Muscle of back (tissue), 13 donors: ENCODE results near the gene LRP2. TPM values are rescaled to one million over a fixed set of nuclear protein-coding genes. Genes with fewer than 3 reads are reported as not detected.
"Not testable (repeated sequence)": the region's sequence is repeated elsewhere in the genome, so short reads cannot be mapped to it uniquely, and the experiment has no call there.

ENCODE experiments used
- DNase-seq, 3 donors: peaks; one replicate each; pipeline versions ENCODE4 v3.0.0 to v3.0.0-alpha.2; 2013
- long read RNA-seq, 9 donors: transcript quantifications; one replicate each; lab custom pipeline, GENCODE V29; 2026
- polyA plus RNA-seq, 10 donors: library from polyadenylated mRNA; unstranded; fragments of 120-200 nt; gene quantifications; one replicate each; pipeline ENCODE4 v1.2.1, GENCODE V29; 2013; ENCODE audit not compliant: insufficient read length in 10 of 10

Gene LRP2
- polyA plus RNA-seq = under 1 TPM; 0.03 to 0.84 (median 0.13) TPM
- long read RNA-seq, donor 1 = 0 reads
- long read RNA-seq, donor 2 = 0 reads
- long read RNA-seq, donor 3 = 0 reads
- long read RNA-seq, donor 4 = 0 reads
- long read RNA-seq, donor 5 = 0 reads
- long read RNA-seq, donor 6 = 0 reads
- long read RNA-seq, donor 7 = 0 reads
- long read RNA-seq, donor 8 = 0 reads
- long read RNA-seq, donor 9 = 0 reads

GRCh38 chr2:169362118-169362893, at the start of gene LRP2:
LRP2 (minus strand) TSS chr2:169362534; CDS start chr2:169362399, 135 bp downstream.
- peak in 1 of 3 donors; percentile 59 for DNase-seq

- no peak for DNase-seq
Measured at GRCh38 chr2:169406891-169407290, 44.6 kb upstream of the LRP2 start.

GRCh38 chr2:169399491-169399890, 37.2 kb upstream of the LRP2 start:
- not testable (repeated sequence) for DNase-seq

DNA sequence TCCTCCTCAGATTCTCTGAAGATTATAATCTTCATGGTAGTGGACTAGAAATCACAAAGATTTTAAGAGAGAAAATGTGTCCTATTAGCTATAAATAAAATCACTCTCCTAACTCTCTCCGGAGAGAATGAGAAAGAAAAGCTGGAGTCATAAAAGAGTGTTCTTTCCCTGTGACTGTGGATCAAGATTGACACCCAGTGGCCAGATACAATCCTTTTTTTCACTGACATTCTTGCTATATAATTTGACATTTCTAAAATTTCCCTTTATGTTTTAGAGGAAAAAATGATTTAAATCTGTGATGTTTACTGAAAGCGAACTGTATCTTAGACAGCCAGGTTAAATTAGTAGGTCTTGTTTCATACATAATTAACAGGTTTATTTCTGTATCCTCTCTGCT, 35.4 kb upstream of the LRP2 start:
- DNase-seq = peak in 1 of 3 donors; percentile 5

DNA sequence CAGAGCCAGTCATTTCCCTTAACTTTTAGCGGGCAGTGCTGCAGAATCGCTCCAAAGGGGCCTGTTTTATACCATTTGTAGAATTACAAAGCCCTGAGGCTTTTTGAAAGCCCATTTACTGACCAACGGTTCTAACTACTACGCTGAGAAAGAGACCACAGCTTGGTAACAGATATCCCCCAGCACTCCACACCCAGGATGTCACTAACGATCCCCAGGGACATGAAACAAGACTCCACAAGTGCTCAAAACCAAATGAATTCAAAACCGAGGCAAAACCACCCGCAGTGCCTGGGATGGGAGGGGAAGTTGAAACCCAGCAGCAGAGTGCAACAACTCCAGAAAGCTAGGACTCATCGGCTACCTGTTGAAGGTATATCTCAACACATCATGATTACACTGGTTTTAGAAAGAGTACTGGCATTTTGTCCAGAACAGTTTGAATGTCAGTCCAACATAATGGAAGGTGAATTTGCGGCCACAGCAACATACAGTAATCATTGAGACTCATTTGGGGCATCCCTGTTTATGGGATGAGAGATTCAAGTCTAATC, 33.6 kb upstream of the LRP2 start:
- DNase-seq = no peak

DNA sequence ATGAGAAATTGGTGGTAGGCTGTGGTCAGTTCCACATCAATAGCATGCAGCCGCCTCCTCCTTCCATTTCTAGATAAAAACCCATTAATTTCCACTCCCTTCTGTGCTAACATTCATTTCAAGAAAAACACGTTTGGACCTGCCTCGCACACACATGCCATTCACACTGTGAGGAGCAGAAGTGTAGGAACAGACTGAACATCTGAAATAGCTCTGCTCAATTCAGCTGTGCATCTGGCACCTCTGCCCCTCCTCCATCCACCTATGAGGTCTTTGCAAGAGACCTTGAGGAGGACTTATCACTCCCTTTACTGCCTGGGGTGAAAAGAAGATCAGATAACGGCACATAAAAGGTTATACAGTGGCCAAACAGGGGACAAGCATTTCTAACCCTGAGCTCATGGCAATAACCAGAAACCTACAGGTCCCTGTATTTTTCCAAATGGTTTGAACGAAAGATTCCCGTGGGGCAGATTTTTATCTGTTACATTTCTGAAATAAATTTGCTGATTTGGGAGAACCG, 30.8 kb upstream of the LRP2 start:
- no peak for DNase-seq

DNA sequence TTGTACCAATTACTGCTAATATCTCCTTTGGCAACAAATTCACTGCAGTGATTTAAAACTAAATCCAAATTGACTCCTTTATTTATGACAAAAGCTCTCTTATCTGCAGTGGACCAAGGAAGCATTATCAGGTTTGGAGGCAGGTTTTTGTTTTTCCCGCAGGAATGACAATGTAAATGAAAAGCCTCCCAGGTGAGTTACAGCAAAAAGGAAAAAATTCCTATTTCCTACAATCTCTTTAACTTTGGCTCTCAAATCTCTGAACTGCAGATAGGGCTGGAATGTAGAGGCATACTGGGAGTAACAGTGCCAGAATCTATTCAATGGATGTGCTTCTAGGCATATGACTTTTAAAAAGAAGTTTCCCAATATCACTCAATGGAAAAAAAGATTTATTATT, 28.9 kb upstream of the LRP2 start:
- no peak for DNase-seq

GRCh38 chr2:169388161-169388560, 25.8 kb upstream of the LRP2 start:
- DNase-seq = no peak

DNA sequence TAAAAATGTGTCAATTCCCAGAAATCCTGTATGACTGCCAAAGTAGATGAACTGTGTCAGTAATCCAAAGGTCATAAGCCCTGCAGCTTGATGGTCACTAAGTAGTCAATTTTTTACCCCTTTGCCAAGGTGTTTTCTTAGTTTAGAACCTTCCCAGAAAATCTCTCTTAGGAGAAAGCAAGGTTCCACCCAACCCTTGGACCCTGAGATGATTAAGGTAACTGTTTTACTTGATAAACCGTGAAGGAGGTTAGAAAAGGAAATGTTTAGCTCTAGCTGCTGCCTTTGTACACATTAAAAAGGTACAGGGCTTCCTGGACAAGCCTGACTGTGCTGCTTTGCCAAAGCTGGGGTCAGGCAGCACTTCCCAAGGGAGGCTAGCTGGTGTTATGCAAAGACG, 24.4 kb upstream of the LRP2 start:
- no peak for DNase-seq

DNA sequence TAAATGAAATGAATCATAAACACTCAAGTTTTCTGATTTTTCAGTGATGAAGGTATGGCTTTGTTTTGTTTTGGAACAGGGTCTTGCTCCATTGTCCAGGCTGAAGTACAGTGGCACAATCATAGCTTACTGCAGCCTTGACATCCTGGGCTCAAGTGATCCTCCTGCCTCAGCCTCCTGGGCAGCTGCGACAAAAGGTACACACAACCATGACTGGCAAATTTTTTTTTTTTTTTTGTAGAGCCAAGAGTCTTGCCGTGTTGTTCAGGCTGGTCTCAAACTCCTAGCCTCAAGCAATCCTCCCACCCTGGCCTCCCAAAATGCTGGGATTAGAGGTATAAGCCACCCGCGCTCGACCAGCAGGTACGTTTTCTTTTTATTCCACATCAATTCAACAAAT, 22.5 kb upstream of the LRP2 start:
- DNase-seq = no peak

DNA sequence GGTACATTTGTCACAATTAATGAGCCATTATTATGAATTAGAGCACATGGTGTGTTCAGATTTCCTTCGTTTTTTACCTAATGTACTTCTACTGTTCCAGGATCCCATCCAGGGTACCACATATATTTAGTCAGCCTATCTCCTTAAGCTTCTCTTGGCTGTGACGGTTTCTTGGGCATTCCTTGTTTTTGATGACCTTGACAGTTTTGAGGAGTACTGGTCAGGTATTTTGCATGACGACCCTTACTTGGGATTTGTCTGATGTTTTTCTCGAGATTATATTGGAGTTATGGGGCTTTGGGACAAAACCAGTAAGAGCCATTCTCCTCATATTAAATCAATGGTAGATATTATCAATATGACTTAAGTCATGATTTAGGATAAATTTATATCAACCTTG, 10.2 kb upstream of the LRP2 start:
- DNase-seq = no peak

DNA sequence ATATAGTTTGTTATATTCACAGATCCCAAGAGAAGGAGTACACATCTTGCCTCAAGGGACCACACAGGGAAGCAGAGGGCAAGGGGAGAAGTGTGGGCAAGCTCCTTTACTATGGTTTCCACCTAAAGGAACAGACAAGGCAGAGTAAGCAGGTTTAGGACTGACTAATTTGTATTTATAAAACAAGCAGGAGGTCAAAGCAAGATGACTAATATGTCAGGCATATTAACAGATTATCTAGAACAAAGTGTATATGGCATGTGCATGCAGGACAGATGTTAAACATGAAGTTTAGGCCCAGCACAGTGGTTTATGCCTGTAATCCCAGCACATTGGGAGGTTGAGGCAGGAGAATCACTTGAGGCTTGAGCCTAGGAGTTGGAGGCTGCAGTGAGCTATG, 3.7 kb upstream of the LRP2 start:
- no peak for DNase-seq

GRCh38 chr2:169365029-169365480, 2.7 kb upstream of the LRP2 start:
- DNase-seq = peak in 1 of 3 donors; percentile 11

DNA sequence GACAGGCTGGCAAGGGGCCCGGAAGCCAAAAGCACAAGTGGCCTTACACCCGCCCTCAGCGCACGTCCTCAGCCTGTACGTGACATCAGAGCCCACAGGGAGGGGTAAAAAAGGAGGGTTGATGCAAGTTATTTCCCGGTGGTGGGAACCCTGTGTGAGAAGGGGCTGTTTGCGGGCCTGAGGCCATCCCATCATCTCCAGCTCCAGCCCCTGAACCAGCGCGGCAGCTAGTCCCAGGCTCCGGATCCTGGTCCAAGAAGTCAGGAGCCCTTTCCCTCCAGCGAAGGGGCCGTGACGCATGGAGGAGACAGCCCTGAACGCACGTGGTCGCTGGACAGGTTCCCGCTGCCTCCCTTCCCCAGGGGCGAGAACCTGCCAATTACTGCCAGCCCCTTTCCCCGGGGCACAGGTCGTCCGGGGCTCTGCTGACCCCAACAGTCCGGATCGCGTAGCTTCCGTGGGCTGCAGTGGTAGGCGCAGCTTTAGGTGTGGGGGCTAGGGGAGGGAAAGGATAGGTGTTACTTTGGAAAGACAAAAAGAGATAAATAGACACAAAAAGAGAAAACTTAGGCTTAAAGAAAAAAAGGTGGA, 1.3 kb upstream of the LRP2 start:
- peak in 2 of 3 donors; percentile 10 to 47 for DNase-seq

- peak in 1 of 3 donors; percentile 20 for DNase-seq
Measured at GRCh38 chr2:169362894-169363559, 693 bp upstream of the LRP2 start.

DNA sequence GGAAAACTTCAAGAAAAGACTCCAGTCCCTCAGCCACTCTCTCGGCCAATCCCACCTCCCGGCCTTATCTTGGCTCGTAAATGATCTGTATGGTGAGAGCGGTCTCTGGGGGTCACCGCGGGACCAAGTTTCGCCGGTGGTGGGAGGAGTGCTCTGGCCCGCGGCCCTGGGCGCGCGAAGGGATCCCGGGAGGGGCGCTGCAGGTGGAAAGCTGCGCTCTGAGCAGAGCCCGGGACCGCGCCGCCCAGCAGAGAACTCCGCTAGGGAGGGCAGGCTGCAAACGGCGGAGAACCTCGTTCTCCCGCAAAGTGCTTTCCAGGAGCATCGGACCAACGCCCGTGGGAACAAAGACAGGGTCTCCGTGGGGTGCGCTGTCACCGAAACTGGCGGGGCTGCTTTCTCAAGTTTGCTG, 622 bp downstream of the LRP2 start:
- DNase-seq = peak in 2 of 3 donors; percentile 11 to 50

- DNase-seq = peak in 1 of 3 donors; percentile 23
Measured at GRCh38 chr2:169360984-169361705, 1.2 kb downstream of the LRP2 start.

DNA sequence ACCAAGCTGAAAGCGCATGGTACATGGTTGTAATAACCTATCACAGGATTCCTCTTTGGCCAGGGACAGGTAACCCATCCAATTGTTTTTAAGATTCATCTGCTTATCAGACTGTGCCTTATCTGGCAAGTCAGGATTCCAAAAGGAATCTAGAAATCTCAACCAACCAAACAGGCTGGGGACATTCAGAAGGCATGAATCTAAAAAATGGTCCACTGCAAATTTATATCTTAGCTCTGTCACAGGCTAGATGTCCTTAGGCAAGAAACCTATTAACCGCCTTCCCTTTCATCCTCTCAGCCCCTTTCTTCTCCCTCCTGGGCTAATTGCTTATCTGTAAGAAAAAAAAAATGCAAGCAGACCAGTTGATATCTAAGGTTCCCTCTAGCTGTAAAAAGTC, 4.3 kb downstream of the LRP2 start:
- DNase-seq = no peak

GRCh38 chr2:169354244-169354643, 8.1 kb downstream of the LRP2 start:
- DNase-seq = no peak

DNA sequence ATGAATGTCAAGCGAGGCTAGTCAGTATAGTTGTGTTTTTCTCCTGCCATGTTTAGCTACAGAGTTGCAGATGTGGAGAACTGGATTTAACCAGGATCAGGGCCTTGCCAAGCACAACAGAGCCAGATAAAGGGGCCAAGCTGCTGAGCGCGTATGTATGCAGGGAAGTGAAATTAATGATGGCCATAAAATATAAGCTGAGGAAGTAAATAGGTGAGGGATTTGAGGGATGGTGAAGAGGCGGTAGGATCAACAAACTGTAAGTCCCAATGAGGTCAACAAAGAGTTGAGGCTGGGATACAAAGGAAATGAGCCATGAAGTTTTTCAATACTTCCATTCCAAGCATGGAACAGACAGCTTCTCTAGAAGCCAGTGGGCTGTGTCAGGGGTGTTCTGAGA, 10.6 kb downstream of the LRP2 start:
- no peak for DNase-seq

GRCh38 chr2:169349535-169349934, 12.8 kb downstream of the LRP2 start:
- DNase-seq = no peak
